Activated naive CD4-positive, alpha-beta T cell treated with anti-CD3 and anti-CD28 coated beads, Interleukin-2, amount 50 U/mL, for 72 hours (primary cell): ENCODE data around the gene PGBD5. TPM values are rescaled to one million over a fixed set of nuclear protein-coding genes. Genes with fewer than 3 reads are reported as not detected.

Source experiments
- ATAC-seq, 2 donors: fragments of 150-1000 bp; cut with Tn5 transposase; 2 replicates each; pipeline ENCODE4 v1.10.0; 2021; ENCODE audit warnings: mild to moderate bottlenecking in 2 of 2, moderate library complexity in 2 of 2
- DNase-seq, 2 donors: peaks; one replicate each; pipeline ENCODE4 v3.0.0; 2021 to 2022; ENCODE audit warnings: low spot score in 2 of 2
- H3K27ac Mint-ChIP-seq, 2 donors: one replicate each; pipeline ENCODE4 v1.8.0; 2022; ENCODE audit warnings: mild to moderate bottlenecking in 2 of 2, mixed read lengths in 2 of 2
- H3K36me3 Mint-ChIP-seq, 2 donors: one replicate each; pipeline ENCODE4 v1.8.0; 2022; ENCODE audit warnings: mixed read lengths in 2 of 2
- H3K9me3 Mint-ChIP-seq, 2 donors: one replicate each; pipeline ENCODE4 v1.8.0; 2022; ENCODE audit warnings: mixed read lengths in 2 of 2
- total RNA-seq, 2 donors: library from RNA; stranded (reverse); gene quantifications; one replicate each; pipeline ENCODE4 v1.2.3, GENCODE V29; 2022

PGBD5 gene
- total RNA-seq, 2 donors from 2014 or later = 0.10 TPM; not detected in 1

DNA sequence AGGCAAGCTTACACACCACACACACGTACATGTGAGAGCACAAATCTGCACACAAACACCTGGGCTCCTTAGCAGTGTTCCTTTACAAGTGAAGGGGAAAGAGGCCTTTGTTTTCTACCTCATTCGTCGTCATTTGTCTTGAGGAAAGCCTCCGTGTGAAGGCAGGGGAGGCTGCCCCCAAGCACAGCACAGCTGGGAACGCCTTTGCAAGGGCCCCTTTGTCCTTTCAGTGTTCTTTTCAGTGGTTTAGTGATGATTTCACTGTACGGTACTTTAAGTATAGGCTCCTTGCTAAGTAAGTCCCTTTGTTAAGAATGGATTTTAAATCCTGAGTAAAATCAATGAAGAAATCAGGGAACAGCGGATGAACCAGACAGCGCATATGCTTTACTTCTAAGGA is 94.1 kb downstream of the PGBD5 start:
- no peaks in the 10 kb centered on the region for H3K9me3 Mint-ChIP-seq
- no peak for ATAC-seq

DNA sequence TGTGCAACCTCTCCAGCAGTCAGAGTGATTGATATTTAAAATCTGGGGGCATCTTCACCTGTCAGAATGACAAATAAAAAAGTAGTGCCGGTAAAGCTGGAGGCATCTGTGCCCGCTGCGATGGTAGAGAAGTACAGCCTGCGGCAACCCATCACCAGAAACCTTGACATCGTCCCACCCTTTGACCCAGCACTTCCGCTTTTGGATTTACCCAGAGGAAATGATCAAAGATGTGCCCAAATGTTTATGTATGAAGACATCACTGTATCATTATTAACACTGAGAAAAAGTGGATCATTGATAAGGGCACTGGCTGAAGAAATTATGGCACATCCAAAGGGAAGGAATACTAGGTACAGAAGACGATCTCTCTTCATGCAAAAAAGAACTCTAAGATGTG is 96.0 kb downstream of the PGBD5 start:
- Mint-ChIP-seq H3K9me3 (no peaks in the 10 kb centered on the region), H3K36me3 (no peaks in the 10 kb centered on the region), H3K27ac (no peak overlapping the region)
- DNase-seq = no peak
- ATAC-seq = no peak

More for the DNA sequence above, 94.1 kb downstream of the PGBD5 start:
- Mint-ChIP-seq H3K27ac (no peak overlapping the region), H3K36me3 (no peaks in the 10 kb centered on the region)
- DNase-seq = no peak

DNA sequence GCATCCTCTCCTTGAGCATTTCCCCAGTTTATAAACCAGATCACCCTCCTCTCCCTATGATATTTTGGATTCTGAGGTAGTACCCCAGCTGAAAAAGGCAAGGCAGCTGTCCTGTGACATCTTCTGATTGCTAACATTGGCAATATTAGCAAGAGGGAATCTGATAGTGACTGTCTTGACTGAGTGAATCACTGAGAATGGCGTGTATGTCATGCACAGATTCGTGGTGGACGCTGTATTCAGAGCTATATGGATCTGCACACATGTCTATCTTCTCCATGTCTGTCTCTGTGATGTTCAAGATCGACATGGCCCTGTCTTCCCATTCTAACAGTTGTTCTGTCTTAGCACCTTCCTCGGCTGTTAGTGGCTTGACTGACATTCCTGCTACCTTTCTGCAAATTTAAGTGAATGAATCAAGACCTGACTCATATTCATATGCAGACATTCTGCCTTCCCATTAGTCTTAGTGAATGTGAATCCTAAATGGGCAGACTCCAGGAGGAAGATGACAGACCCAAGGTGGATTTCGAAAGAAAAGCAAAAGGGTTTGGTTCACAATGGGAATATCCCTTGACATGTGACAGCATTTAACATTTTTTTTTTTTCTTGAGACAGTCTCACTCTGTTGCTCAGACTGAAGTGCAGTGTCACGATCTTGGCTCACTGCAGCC is 97.7 kb downstream of the PGBD5 start:
- no peaks in the 10 kb centered on the region for H3K9me3 Mint-ChIP-seq
- no peak for DNase-seq
- no peaks in the 10 kb centered on the region for H3K36me3 Mint-ChIP-seq
- H3K27ac Mint-ChIP-seq = peak overlapping the region; percentile 29 to 72
- peak; percentile 25 to 46 for ATAC-seq

DNA sequence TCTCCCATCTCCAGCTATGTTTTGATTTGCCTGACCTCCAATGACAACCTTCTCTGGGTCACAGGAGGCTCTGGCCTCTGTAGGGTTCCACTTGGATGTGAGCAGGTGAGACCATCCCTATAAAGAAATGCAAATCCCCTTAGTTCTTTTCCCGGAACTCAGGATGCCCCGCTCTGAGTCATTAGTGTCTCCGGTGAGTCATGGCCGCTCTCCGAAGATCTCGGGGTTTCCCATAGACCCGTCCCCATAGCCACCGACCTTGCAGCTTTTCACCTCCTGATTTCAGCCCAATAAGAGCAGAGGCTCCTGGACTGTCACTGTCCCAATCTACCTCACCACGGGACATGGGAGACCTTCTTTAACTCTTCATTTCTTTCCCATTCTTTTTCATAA is 98.2 kb downstream of the PGBD5 start:
- Mint-ChIP-seq H3K27ac (peak overlapping the region; percentile 29 to 72), H3K9me3 (no peaks in the 10 kb centered on the region), H3K36me3 (no peaks in the 10 kb centered on the region)
- no peak for DNase-seq
- ATAC-seq = peak; percentile 74 to 79

DNA sequence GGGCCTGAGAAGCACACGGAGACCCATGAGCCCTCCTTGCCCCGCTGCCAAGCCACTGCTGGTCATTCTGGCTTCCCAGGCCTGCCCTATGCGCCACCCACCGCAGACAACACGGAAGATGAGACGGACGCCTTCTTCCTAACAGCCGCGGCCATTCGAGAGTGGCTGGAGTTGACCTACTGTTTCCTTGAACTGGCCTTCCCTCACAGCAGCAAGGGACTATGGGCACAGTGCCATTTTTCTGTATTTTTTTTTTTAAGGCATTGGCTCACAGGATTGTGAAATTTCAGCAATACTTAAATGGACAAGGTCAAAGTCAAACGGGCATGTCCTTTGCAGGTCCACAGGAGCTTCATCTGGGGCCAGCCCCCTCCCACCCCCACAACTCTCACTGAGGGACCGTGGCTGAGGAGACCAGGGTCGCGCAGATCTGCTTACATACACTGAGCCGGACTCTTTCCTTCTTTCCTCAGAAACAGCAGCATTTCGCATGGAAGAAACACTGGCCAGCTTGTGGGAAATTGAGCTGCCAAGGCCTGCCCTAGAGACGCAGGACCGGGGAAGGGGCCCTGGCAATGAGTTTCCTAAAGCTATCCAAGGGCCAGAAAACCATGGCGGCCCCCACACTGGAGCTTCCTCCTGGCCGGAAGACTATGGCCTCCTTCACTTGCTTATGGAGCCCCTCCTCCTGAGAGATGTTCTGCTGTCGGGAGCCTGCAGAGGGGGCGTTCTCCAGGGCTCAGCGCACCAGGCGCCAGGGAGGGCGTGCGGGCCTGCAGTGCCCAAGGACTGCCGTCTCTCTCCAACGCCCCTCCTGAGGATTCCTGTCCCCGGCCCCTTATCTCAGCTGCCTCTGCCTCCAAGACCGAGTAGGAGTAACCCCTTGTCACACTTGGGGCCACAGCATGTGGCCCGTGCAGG is 98.9 kb downstream of the PGBD5 start:
- ATAC-seq = no peak

DNA sequence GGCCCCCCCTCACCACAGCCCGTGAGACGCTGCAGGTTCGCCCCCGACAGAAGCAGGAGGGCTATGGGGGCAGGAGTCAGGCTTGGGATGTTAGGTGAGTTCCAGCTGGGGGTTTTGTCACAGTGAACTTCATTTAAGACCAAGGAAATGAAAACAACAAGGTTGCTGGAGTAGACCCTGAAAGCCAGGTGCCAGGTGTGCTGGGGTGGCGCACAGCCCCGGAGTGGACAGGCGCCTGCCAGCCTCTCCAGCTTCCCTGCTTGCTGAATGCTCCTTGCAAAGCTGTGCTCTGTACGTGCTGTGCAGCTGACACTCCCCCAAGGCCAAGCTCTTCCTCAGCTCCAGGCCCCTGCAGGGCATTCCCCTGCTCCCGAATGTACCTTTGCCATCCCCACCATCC is 102.4 kb downstream of the PGBD5 start:
- ATAC-seq (no peak), DNase-seq (no peak)
- Mint-ChIP-seq H3K36me3 (no peaks in the 10 kb centered on the region), H3K27ac (no peak overlapping the region), H3K9me3 (no peaks in the 10 kb centered on the region)

More for the DNA sequence above, 98.9 kb downstream of the PGBD5 start:
- Mint-ChIP-seq H3K36me3 (no peaks in the 10 kb centered on the region), H3K9me3 (no peaks in the 10 kb centered on the region), H3K27ac (peak overlapping the region in 1 of 2 donors; percentile 29)
- DNase-seq = no peak

DNA sequence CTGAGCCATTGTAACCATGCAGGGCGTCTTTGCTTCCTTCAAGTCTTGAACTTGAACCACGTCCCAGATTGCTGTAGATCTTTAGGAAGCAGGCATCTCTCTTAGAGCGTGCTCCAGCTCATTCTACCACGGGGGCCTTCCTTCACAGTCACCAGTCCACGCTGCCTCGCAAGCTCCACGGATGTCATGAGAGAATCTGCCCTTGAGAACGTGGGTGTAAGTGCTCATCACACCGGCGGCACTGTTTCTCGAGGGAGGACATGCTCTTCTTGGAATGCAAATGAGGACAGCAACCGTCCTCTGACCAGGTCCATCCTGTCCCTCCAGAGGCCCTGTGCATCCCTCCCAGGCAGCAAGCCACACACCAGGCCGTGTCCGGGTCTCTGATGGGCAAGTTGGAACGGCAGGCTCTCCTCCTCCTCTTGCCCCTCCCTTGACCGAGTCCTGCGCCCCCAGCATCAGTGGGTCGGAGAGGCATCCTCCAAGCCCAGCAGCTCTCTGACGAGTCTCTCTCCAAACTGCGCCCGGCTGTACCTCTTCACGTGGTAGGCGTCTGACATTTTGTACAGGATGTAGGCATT is 103.1 kb downstream of the PGBD5 start:
- no peak for DNase-seq
- Mint-ChIP-seq H3K36me3 (no peaks in the 10 kb centered on the region), H3K9me3 (no peaks in the 10 kb centered on the region), H3K27ac (no peak overlapping the region)
- ATAC-seq = no peak

DNA sequence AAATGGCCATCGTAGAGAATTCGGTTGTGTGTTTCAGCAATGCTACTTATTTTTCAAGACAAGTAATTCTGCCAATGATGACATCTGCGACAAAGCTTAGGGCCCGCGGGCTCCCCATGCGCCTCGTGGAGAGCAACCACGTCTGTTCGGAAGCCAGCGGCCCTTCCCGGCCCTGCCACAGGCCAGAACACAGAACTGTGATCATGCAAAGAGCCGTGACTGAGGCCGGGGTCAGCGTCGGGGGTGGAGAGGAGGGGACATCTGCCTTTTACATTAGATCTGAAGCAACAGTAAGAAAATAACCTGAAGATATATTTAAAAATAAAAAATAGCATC is 103.7 kb downstream of the PGBD5 start:
- DNase-seq = no peak
- H3K9me3 Mint-ChIP-seq = no peaks in the 10 kb centered on the region
- no peak for ATAC-seq
- no peaks in the 10 kb centered on the region for H3K36me3 Mint-ChIP-seq
- H3K27ac Mint-ChIP-seq = no peak overlapping the region

DNA sequence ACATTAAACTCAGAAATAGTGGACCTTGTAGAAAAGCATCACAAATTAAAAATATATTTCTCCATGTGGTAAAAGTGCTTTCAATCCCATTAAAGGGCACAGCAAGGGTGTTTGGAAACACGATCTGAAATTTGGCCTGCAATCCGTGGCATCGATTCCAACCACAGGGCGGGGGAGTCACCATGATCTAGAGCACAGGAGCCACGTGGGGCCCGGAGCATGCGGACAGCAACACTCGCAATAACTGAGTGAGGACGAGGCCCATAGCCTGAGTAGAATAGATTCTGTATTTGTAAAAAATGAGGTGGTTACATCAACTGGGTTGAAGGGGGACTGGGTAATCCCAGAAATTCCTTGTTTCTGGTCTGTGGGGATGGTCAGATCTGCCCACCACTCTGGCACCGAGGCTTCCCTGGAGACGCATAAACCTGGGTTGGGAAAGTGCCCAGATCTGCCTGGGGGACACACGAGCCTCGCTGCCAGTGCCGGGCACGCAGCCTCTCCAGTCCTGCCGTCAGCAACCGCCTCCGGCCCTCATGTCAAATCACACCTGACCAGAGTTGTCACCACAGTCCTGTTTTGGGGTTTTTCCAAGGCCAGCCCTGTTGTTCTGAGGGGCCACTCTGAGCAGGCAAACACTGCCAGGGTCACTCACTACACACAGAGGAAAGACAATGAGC is 104.3 kb downstream of the PGBD5 start:
- DNase-seq (no peak), ATAC-seq (no peak)
- Mint-ChIP-seq H3K9me3 (no peaks in the 10 kb centered on the region), H3K36me3 (no peaks in the 10 kb centered on the region), H3K27ac (no peak overlapping the region)

DNA sequence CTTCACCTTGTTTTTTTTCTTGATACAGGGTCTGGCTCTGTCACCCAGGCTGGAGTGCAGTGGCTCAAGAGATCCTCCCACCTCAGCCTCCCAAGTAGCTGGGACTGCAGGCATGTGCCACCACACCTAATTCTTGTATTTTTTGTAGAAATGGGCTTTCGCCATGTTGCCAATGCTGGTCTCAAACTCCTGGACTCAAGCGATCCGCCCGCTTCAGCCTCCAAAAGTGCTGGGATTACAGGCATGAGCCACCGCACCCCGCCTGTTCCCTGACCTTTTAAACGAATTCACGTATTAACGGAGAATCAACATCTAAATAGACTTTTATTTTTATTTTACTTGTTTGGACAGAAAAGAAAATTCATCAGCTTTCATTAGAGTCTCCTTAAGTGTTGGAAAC is 104.8 kb downstream of the PGBD5 start:
- H3K27ac Mint-ChIP-seq = peak overlapping the region in 1 of 2 donors; percentile 14
- no peaks in the 10 kb centered on the region for H3K36me3 Mint-ChIP-seq
- ATAC-seq (no peak), DNase-seq (no peak)
- H3K9me3 Mint-ChIP-seq = no peaks in the 10 kb centered on the region

DNA sequence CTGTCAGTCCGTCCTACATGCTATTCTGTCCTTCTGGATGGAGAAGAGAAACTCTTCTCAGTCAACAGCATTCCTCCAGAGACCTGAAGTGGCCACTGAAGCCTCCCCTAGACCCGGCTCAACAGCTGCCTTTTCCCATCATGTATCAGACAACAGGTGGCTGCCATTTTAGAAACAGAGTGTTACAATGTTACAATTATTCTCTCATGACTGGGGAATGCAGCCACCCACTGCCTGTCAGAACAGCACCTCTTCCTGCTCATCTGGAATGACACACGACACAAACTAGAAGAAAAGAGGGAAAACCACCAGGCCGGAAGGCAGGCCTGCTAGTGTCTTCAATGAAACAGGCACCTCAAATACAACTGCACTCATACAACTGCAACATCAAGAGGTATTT is 105.3 kb downstream of the PGBD5 start:
- no peaks in the 10 kb centered on the region for H3K9me3 Mint-ChIP-seq
- ATAC-seq = no peak
- H3K27ac Mint-ChIP-seq = no peak overlapping the region
- DNase-seq = no peak
- H3K36me3 Mint-ChIP-seq = no peaks in the 10 kb centered on the region

DNA sequence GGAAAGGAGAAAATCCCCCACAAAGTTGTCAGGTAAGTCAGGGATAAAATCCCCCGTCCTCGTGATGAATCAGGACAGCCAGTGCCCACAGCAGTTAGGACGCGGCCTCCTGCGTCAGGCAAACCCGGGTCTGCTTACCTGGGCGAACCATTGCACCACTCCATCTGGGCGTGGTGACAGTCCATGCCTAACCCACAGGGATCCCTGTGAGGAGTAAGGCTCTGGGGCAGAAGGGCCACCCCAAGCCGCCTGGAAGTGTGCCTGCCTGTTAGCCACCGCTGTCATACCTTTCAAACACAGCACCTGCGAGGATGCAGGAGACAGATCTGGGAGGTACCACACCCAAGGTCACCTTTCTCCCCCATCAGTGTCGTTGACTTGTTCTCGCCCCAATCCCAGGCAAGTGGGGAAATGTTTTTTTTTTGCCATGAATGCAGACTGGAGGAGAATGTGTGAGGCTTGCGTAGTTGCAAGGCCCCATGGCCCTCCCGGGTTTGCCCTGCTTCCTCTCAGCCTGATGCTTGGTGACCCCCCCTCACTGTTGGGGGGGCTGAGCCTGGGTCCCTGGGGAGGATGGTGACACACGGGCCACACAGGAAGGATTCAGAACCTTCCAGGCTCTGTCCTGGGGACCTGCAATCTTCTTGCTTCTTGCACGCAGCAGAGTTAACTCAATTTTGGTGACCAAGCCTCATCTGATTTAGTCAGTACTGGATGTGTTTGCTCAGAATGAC is 107.0 kb downstream of the PGBD5 start:
- no peaks in the 10 kb centered on the region for H3K9me3 Mint-ChIP-seq
- DNase-seq = no peak
- no peaks in the 10 kb centered on the region for H3K36me3 Mint-ChIP-seq
- ATAC-seq = no peak
- no peak overlapping the region for H3K27ac Mint-ChIP-seq

DNA sequence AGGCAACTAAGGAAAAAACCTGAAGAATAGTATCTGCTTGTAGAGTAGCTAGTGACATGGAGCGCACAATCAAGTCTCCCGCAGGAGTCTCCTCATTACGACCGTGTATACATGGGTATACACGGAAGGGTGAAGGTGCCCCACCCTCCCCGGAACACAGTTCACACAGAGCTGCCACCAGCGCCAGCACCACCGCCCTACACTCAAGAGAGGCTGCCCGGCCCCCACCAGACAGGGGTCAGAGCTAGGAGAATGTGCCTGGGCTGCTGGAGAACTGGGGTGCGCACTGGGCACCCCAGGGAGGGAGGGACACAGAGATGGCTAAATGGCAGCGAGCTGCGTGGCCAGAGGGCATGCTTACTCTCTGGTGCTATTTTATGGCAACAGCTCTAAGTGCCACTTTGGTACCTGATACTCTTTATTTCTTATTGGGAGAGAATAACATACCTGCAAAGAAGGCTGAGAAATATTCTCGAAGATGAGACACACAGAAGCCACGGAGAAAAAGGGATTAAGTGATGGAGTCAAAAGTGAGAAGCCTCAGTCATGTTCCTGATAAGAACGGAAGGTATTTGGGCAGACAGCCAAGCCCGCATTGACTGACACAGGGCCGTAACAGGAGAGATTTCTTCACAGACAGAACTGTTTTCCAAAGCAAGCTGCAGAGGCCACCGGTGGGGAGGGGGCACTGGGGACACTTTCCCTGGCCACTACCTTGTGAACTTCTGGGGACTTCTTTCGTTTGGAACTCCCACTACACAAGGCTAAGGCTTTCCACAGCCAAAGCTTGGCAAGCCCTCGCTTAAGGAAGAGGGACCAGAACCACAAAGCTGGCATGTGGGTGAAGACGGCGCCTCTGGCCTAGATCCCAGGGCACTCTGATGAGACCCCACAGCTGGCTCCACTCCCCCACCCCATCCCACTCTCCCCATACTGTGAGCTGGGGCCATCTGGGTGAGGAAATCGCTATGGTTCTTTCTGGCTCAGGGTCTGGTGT is 108.0 kb downstream of the PGBD5 start:
- Mint-ChIP-seq H3K27ac (no peak overlapping the region), H3K36me3 (no peaks in the 10 kb centered on the region), H3K9me3 (no peaks in the 10 kb centered on the region)
- no peak for ATAC-seq
- no peak for DNase-seq

DNA sequence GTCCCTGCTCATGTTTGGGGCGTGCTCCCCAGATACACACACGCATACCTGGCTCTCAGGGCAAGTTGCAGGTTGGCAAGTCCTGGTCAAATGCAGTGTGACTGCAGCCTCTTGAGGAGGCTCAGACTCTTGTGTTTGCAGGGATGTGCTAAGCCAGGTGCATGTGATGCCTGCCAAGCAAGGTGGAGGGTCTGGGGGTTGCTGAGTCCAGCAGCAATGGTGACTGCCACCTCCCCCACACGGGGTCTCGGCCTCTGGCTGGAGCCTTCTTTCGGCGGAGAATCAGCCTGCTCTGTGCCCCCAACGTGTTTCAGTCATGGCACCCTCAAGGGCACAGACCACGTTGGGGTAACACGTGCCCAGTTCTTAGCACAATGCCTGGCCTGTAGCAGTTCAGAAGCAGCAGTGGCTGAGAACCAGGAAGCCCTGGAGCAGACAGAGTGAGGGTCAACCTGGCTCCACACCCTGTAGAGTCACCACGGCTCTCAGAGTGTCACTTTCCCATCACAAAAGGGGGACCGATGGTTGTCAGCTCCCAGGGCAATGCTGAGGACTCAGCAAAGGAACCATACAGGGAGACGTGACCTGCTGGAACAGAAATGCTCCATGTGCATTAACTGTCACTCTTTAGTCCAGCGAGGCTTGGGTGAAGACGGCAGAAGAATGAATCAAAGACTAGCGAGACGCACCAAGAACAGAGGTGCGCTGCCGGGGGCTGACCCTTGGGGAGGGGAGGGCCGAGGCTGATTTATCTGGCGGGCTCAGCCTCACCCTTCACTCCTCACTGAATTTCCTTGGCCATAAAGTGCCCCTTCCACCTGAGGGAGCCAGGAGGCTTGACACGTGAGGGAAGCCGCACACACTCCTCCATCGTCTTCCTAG is 109.0 kb downstream of the PGBD5 start:
- H3K9me3 Mint-ChIP-seq = no peaks in the 10 kb centered on the region
- no peak overlapping the region for H3K27ac Mint-ChIP-seq
- DNase-seq (no peak), ATAC-seq (no peak)
- H3K36me3 Mint-ChIP-seq = no peaks in the 10 kb centered on the region

DNA sequence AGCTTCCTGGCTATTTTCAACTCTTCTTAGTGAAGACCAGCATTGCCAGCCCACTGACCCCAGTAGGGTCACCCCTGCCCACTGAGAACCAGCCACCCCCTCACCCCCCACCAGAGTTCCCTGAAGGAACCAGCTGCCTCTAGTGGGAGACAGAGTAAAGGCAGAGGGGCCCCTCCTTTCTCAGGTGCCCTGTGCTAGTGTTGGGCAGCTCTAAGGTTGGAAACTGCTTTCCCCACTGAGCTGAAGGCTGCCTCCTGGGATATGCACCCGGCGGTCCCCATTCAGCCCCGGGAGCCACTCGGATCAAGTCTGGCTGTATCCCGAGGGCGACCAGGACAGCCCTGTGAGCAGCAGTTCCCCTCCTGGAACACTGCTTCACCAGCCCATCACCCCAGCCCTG is 111.0 kb downstream of the PGBD5 start:
- ATAC-seq (no peak), DNase-seq (no peak)
- Mint-ChIP-seq H3K36me3 (no peaks in the 10 kb centered on the region), H3K9me3 (no peaks in the 10 kb centered on the region), H3K27ac (no peak overlapping the region)
